ENCODE results near the gene MFRP.

- TF ChIP-seq CTCF (IDR thresholded peaks at IDR 0.05) (no peak), EP300 (IDR thresholded peaks at IDR 0.05) (no peak), POLR2AphosphoS5 (IDR thresholded peaks at IDR 0.05) (no peak), POLR2A (IDR thresholded peaks at IDR 0.05) (no peak)
Measured at GRCh38 chr11:119335091-119335654, 11.3 kb downstream of the MFRP start.
